ENCODE data around the gene TBC1D22B. TPM values are rescaled to one million over a fixed set of nuclear protein-coding genes. Genes with fewer than 3 reads are reported as not detected.

TBC1D22B gene
- total RNA-seq, 1 donor from 2014 or later, result 12.5 TPM

DNA sequence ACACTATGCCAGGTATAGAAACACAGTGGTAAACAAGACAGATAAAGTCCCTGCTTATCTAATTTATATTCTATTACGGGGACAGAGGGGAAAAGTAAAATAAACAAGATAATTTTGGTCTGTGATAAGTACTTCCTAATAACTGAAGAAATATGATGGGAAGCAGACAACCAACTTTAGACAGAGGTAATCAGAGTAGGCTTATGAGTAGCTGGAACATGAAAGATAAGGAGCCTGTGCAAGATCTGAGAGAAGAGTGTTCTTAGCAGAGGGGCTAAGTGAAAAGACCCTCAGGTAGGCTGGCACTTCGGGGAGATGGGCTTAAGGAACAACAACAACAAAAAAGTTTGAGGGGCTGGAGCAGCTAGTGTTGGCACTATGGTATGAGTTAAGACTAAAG lies 100.3 kb downstream of the TBC1D22B start:
- Histone ChIP-seq H3K9me3 (no peaks in the 10 kb centered on the region), H3K27ac (no peak overlapping the region), H3K27me3 (no peaks in the 10 kb centered on the region), H3K4me1 (peaks cover 25% of the 10 kb centered on the region), H3K36me3 (peaks cover 0 to 10% of the 10 kb centered on the region in 2 donors), H3K4me3 (no peak overlapping the region)
- intact Hi-C loops (cut with DNase I), result no loop called here
- no peak for TF ChIP-seq POLR2A (IDR thresholded peaks at IDR 0.05)
- TF ChIP-seq, protein P1, sequence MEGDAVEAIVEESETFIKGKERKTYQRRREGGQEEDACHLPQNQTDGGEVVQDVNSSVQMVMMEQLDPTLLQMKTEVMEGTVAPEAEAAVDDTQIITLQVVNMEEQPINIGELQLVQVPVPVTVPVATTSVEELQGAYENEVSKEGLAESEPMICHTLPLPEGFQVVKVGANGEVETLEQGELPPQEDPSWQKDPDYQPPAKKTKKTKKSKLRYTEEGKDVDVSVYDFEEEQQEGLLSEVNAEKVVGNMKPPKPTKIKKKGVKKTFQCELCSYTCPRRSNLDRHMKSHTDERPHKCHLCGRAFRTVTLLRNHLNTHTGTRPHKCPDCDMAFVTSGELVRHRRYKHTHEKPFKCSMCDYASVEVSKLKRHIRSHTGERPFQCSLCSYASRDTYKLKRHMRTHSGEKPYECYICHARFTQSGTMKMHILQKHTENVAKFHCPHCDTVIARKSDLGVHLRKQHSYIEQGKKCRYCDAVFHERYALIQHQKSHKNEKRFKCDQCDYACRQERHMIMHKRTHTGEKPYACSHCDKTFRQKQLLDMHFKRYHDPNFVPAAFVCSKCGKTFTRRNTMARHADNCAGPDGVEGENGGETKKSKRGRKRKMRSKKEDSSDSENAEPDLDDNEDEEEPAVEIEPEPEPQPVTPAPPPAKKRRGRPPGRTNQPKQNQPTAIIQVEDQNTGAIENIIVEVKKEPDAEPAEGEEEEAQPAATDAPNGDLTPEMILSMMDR (IDR thresholded peaks at IDR 0.05), result no peak
- no peak for TF ChIP-seq POLR2AphosphoS5 (IDR thresholded peaks at IDR 0.05; ENCODE audit: insufficient read depth in 1 of 2, low read depth in 1 of 2)
- DNase-seq (ENCODE audit: extremely low spot score in 2 of 2), result no peak

- intact Hi-C loops (cut with DNase I), result no loop called here
- DNase-seq (ENCODE audit: extremely low spot score in 2 of 2), result no peak
- no peaks in the 10 kb centered on the region for H3K9me3 ChIP-seq
- peaks cover 0 to 13% of the 10 kb centered on the region in 2 donors for H3K36me3 ChIP-seq
- no peaks in the 10 kb centered on the region for H3K27me3 ChIP-seq
- no peak for TF ChIP-seq POLR2AphosphoS5 (IDR thresholded peaks at IDR 0.05; ENCODE audit: insufficient read depth in 1 of 2, low read depth in 1 of 2)
- no peak for TF ChIP-seq POLR2A (IDR thresholded peaks at IDR 0.05)
- TF ChIP-seq, protein P1 (IDR thresholded peaks at IDR 0.05), result no peak
- H3K27ac ChIP-seq, result no peak overlapping the region
- H3K4me3 ChIP-seq, result no peak overlapping the region
- H3K4me1 ChIP-seq, result peaks cover 19% of the 10 kb centered on the region
Observed at GRCh38 chr6:37359039-37359438, 101.5 kb downstream of the TBC1D22B start.

- H3K9me3 ChIP-seq, result no peaks in the 10 kb centered on the region
- H3K27me3 ChIP-seq, result no peaks in the 10 kb centered on the region
- H3K4me3 ChIP-seq, result no peak overlapping the region
- TF ChIP-seq, protein P1 (IDR thresholded peaks at IDR 0.05), result no peak
- TF ChIP-seq POLR2AphosphoS5 (IDR thresholded peaks at IDR 0.05; ENCODE audit: insufficient read depth in 1 of 2, low read depth in 1 of 2) (no peak), POLR2A (IDR thresholded peaks at IDR 0.05) (no peak)
- H3K4me1 ChIP-seq, result no peaks in the 10 kb centered on the region
- peaks cover 0 to 13% of the 10 kb centered on the region in 2 donors for H3K36me3 ChIP-seq
- DNase-seq (ENCODE audit: extremely low spot score in 2 of 2), result no peak
- no peak overlapping the region for H3K27ac ChIP-seq
- intact Hi-C loops (cut with DNase I), result no loop called here
Observed at GRCh38 chr6:37362101-37362828, 104.7 kb downstream of the TBC1D22B start.

GRCh38 chr6:37365791-37366190 lies 108.2 kb downstream of the TBC1D22B start:
- TF ChIP-seq POLR2AphosphoS5 (IDR thresholded peaks at IDR 0.05; ENCODE audit: insufficient read depth in 1 of 2, low read depth in 1 of 2) (no peak), POLR2A (IDR thresholded peaks at IDR 0.05) (no peak)
- TF ChIP-seq, protein P1 (IDR thresholded peaks at IDR 0.05), result no peak
- no peak for DNase-seq (ENCODE audit: extremely low spot score in 2 of 2)
- Histone ChIP-seq H3K9me3 (no peaks in the 10 kb centered on the region), H3K4me1 (no peaks in the 10 kb centered on the region), H3K27me3 (no peaks in the 10 kb centered on the region), H3K4me3 (no peak overlapping the region), H3K27ac (no peak overlapping the region), H3K36me3 (peaks cover 0 to 33% of the 10 kb centered on the region in 2 donors)
- intact Hi-C loops (cut with DNase I), result no loop called here

DNA sequence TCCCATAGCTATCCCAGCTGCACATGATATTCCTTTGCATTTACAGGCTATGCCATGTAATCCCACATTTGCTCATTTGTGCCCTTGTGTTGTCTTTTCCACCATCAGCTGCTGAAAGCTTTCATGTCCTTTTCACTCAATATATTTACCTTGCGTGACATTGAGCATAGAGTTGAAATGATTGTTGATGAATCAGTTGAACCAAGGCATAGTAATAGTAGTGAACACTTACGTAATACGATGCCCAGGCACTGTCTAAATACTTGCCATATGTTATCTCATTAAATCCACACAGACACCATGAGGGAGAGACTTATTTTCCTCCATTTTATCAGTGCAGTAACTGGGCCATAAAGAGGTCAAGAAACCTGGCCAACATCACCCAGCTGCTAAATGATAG lies 109.3 kb downstream of the TBC1D22B start:
- Histone ChIP-seq H3K4me1 (no peaks in the 10 kb centered on the region), H3K27ac (no peak overlapping the region), H3K9me3 (no peaks in the 10 kb centered on the region), H3K4me3 (no peak overlapping the region), H3K27me3 (no peaks in the 10 kb centered on the region), H3K36me3 (peaks cover 0 to 25% of the 10 kb centered on the region in 2 donors)
- no peak for DNase-seq (ENCODE audit: extremely low spot score in 2 of 2)
- TF ChIP-seq POLR2A (IDR thresholded peaks at IDR 0.05) (no peak), POLR2AphosphoS5 (IDR thresholded peaks at IDR 0.05; ENCODE audit: insufficient read depth in 1 of 2, low read depth in 1 of 2) (no peak)
- TF ChIP-seq, protein P1 (IDR thresholded peaks at IDR 0.05), result no peak
- intact Hi-C loops (cut with DNase I), result no loop called here
